Muscle layer of duodenum (tissue), 2 donors: Measurements from ENCODE around the gene ZNF574.
"Not testable (repeated sequence)": the region's sequence is repeated elsewhere in the genome, so short reads cannot be mapped to it uniquely, and the experiment has no call there.

Source experiments
- H3K27ac ChIP-seq: one replicate; pipeline ENCODE4 v1.7.0; 2013; ENCODE audit warnings: mild to moderate bottlenecking, low read length
- H3K27me3 ChIP-seq: one replicate; pipeline ENCODE4 v1.7.0; 2013; ENCODE audit warnings: low read depth, mild to moderate bottlenecking, control low read depth, low read length
- H3K36me3 ChIP-seq, 2 donors: one replicate each; pipeline ENCODE4 v1.7.0; 2013; ENCODE audit warnings: low read length in 2 of 2, control low read depth in 1 of 2, mild to moderate bottlenecking in 1 of 2; ENCODE audit not compliant: insufficient read depth in 2 of 2, control insufficient read depth in 1 of 2
- H3K4me1 ChIP-seq, 2 donors: one replicate each; pipeline ENCODE4 v1.7.0; 2013; ENCODE audit warnings: low read length in 2 of 2, mild to moderate bottlenecking in 2 of 2, control low read depth in 1 of 2, moderate library complexity in 1 of 2; ENCODE audit not compliant: insufficient read depth in 2 of 2, control insufficient read depth in 1 of 2
- H3K4me3 ChIP-seq, 2 donors: one replicate each; pipeline ENCODE4 v1.7.0; 2013; ENCODE audit warnings: low read length in 2 of 2, low read depth in 1 of 2, mild to moderate bottlenecking in 1 of 2
- H3K9me3 ChIP-seq, 2 donors: one replicate each; pipeline ENCODE4 v1.7.0; 2013; ENCODE audit warnings: low read length in 2 of 2, control low read depth in 1 of 2, mild to moderate bottlenecking in 1 of 2; ENCODE audit not compliant: control insufficient read depth in 1 of 2
- donor health status: healthy.

Gene ZNF574

GRCh38 chr19:42093926-42094325 is 18.0 kb downstream of the ZNF574 start:
- no peaks in the 10 kb centered on the region for H3K9me3 ChIP-seq
- H3K27me3 ChIP-seq: no peaks in the 10 kb centered on the region
- peaks cover 0 to 11% of the 10 kb centered on the region in 2 donors for H3K4me1 ChIP-seq
- no peaks in the 10 kb centered on the region for H3K36me3 ChIP-seq
- no peak overlapping the region for H3K4me3 ChIP-seq
- H3K27ac ChIP-seq: no peak overlapping the region

DNA sequence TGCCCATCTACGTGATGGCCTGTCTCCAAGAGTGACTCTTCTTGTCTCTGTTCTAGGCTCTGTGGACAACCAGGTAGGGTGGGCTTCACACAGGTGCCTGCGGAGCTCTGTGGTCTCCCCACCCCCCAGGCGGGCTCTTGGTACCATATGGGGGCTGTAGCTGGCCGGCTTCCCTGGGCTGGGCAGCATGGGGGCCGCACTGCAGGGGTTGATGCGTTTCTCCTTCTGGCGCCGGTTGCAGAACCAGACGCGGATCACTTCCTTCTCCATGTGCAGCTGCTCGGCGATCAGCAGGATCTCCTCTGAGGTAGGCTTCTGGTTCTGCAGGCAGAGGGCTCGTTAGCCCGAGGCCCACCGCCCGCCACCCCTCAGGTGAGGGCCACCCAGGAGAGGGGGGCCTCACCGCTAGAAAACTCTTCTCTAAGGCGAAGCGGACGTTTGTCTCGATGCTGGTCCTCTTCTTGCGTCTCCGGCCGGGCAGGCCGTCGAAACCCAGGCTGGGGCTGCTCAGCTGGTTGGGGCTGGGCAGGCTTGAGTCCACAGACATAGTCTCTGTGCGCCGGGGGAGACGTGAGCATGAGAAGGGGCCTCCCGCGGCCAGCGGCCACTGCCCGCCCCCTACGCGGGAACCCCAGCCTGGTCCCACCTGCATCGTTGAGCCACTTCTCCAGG is 19.3 kb downstream of the ZNF574 start:
- Histone ChIP-seq H3K27me3 (no peaks in the 10 kb centered on the region), H3K36me3 (no peaks in the 10 kb centered on the region), H3K9me3 (no peaks in the 10 kb centered on the region), H3K4me3 (peak overlapping the region in 1 of 2 donors; percentile 53), H3K27ac (no peak overlapping the region), H3K4me1 (peaks cover 0 to 9% of the 10 kb centered on the region in 2 donors)

GRCh38 chr19:42095814-42096230 is 19.9 kb downstream of the ZNF574 start:
- Histone ChIP-seq H3K36me3 (no peaks in the 10 kb centered on the region), H3K4me3 (peak overlapping the region in 1 of 2 donors; percentile 53), H3K9me3 (no peaks in the 10 kb centered on the region), H3K4me1 (peaks cover 0 to 9% of the 10 kb centered on the region in 2 donors), H3K27ac (no peak overlapping the region), H3K27me3 (no peaks in the 10 kb centered on the region)

GRCh38 chr19:42096255-42096837 is 20.4 kb downstream of the ZNF574 start:
- Histone ChIP-seq H3K36me3 (no peaks in the 10 kb centered on the region), H3K4me3 (peak overlapping the region in 1 of 2 donors; percentile 53), H3K9me3 (no peaks in the 10 kb centered on the region), H3K4me1 (peaks cover 0 to 9% of the 10 kb centered on the region in 2 donors), H3K27me3 (no peaks in the 10 kb centered on the region), H3K27ac (no peak overlapping the region)

- no peaks in the 10 kb centered on the region for H3K27me3 ChIP-seq
- H3K4me3 ChIP-seq: no peak overlapping the region
- no peaks in the 10 kb centered on the region for H3K36me3 ChIP-seq
- peaks cover 0 to 2% of the 10 kb centered on the region in 2 donors for H3K4me1 ChIP-seq
- no peak overlapping the region for H3K27ac ChIP-seq
- H3K9me3 ChIP-seq: no peaks in the 10 kb centered on the region
Measured at GRCh38 chr19:42097461-42097860, 21.5 kb downstream of the ZNF574 start.

DNA sequence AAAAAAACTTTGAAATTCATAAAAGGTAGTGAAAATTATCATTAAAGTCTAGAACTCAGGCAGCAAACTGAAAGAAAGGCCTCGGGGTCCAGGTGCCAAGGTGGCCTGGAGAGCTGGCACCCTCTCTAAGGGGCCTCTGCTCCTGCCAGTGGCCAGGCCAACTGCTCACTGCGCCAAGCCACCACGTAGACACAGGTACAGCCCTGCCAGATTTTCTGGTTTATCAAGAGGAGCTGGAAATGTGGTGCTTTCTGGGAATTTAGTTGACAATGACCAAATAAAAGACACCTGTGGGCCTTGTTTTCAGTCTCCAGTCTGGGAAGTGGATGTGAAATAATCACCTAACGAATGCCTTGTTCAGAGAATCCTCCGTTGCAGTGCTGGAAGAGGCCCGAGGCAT is 22.8 kb downstream of the ZNF574 start:
- Histone ChIP-seq H3K9me3 (no peaks in the 10 kb centered on the region), H3K4me1 (no peaks in the 10 kb centered on the region), H3K27me3 (no peaks in the 10 kb centered on the region), H3K36me3 (no peaks in the 10 kb centered on the region), H3K27ac (no peak overlapping the region), H3K4me3 (no peak overlapping the region)

DNA sequence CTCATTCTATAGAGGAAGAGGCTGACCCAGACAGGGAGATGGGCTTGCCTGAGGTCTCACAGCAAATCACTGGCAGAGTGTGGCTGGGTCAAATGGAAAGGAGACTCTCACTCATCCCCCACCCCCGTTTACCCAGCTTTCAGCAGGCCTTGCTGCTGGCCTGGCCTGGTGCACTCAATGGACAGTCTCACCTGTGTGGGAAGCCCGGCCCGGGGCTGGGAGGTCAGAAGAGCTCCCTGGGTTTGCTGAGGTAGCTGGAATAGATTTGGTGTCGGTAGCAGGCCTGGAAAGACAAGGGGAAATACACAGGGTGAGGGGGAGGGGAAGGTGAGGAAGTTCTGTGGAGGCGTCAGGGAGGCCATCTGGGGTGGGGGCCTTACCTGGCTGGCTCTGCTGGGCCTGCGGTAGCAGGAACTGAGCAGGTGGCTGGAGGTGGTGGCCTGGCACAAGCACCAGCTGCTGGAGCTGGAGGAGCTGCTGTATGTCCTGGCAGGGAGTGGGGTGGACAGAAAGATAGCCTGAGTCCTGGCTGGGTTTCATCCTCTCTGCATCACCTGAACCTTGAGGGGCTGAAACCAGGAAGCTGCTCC is 23.5 kb downstream of the ZNF574 start:
- no peak overlapping the region for H3K27ac ChIP-seq
- no peaks in the 10 kb centered on the region for H3K27me3 ChIP-seq
- no peak overlapping the region for H3K4me3 ChIP-seq
- H3K9me3 ChIP-seq: no peaks in the 10 kb centered on the region
- H3K4me1 ChIP-seq: no peaks in the 10 kb centered on the region
- H3K36me3 ChIP-seq: no peaks in the 10 kb centered on the region

DNA sequence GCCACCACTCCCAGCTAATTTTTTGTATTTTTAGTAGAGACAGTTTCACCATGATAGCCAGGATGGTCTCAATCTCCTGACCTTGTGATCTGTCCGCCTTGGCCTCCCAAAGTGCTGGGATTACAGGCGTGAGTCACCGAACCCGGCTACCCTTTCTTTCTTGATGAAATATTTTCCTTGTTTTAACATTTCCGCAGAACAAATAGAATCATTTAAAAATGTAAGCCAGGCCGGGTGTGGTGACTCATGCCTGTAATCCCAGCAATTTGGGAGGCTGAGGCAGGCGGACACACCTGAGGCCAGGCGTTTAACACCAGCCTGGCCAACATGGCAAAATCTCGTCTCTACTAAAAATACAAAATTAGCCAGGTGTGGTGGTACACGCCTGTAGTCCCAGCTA is 24.3 kb downstream of the ZNF574 start:
- not testable (repeated sequence) for H3K9me3 ChIP-seq, H3K36me3 ChIP-seq, H3K4me1 ChIP-seq, H3K4me3 ChIP-seq, H3K27ac ChIP-seq, H3K27me3 ChIP-seq

DNA sequence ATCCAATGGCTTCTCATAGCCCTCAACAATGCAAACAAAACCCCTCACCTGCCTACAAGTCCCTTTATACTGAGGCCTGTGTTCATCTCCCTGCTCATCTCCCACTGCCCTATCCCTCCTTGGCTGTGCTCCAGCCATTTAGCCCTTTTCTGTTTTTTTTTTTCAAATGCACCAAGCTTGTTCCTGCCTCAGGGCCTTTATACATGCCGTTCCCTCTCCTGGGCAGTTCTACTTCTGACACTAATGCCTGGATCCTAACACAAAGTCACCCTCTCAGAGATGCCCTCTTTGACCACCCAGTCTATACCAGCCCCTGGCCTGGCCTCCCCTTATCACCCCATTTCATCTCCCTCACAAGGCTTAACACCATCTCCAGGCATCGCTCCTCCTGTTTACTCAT is 26.9 kb downstream of the ZNF574 start:
- no peaks in the 10 kb centered on the region for H3K36me3 ChIP-seq
- no peak overlapping the region for H3K4me3 ChIP-seq
- no peaks in the 10 kb centered on the region for H3K4me1 ChIP-seq
- H3K9me3 ChIP-seq: no peaks in the 10 kb centered on the region
- H3K27ac ChIP-seq: no peak overlapping the region
- H3K27me3 ChIP-seq: no peaks in the 10 kb centered on the region

DNA sequence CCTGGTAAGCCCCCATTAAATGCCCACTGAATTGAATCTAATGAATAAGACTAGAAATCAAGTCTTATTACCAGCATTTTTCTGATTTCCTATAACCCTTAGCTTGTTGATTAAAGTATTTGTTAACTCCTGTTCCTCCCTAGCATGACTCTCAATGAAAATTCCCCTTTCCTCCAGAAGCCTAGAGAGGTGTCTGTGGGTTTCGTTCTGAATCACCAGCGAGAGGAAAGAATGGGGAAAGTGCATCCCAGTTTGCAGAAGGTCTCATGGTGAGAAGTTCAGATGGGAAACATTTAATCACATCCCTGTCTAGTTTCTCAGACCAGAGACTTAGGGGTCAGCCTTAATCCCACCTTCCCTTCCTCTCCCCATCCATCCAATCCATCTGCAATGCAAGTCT is 29.4 kb downstream of the ZNF574 start:
- H3K36me3 ChIP-seq: no peaks in the 10 kb centered on the region
- no peaks in the 10 kb centered on the region for H3K27me3 ChIP-seq
- H3K4me1 ChIP-seq: no peaks in the 10 kb centered on the region
- no peak overlapping the region for H3K27ac ChIP-seq
- H3K9me3 ChIP-seq: no peaks in the 10 kb centered on the region
- H3K4me3 ChIP-seq: no peak overlapping the region

GRCh38 chr19:42108527-42109389 is 32.8 kb downstream of the ZNF574 start:
- H3K9me3 ChIP-seq: no peaks in the 10 kb centered on the region
- H3K36me3 ChIP-seq: no peaks in the 10 kb centered on the region
- H3K4me1 ChIP-seq: peaks cover 0 to 2% of the 10 kb centered on the region in 2 donors
- no peaks in the 10 kb centered on the region for H3K27me3 ChIP-seq
- H3K4me3 ChIP-seq: no peak overlapping the region
- no peak overlapping the region for H3K27ac ChIP-seq
